T-helper 22 cell (primary cell): Measurements from ENCODE around the gene BCAS1.
"Not testable (repeated sequence)": the region's sequence is repeated elsewhere in the genome, so short reads cannot be mapped to it uniquely, and the experiment has no call there.

Source experiments
- DNase-seq: peaks from one replicate; pipeline ENCODE4 v3.0.0-alpha.2; 2020; ENCODE audit warnings: low read depth

BCAS1 gene

GRCh38 chr20:54017846-54018245, 52.5 kb downstream of the BCAS1 start:
- no peak for DNase-seq

GRCh38 chr20:54015496-54015895, 54.9 kb downstream of the BCAS1 start:
- no peak for DNase-seq

- no peak for DNase-seq
Observed at GRCh38 chr20:54014293-54014926, 56.0 kb downstream of the BCAS1 start.

GRCh38 chr20:54013471-54013870, 56.9 kb downstream of the BCAS1 start:
- no peak for DNase-seq

GRCh38 chr20:54011346-54011745, 59.0 kb downstream of the BCAS1 start:
- DNase-seq, result no peak

GRCh38 chr20:54006216-54006615, 64.2 kb downstream of the BCAS1 start:
- DNase-seq, result not testable (repeated sequence)

- no peak for DNase-seq
Observed at GRCh38 chr20:54005524-54005923, 64.9 kb downstream of the BCAS1 start.

GRCh38 chr20:54004445-54004844, 65.9 kb downstream of the BCAS1 start:
- no peak for DNase-seq

GRCh38 chr20:54002741-54003140, 67.7 kb downstream of the BCAS1 start:
- no peak for DNase-seq

GRCh38 chr20:54002056-54002575, 68.3 kb downstream of the BCAS1 start:
- DNase-seq, result no peak

- DNase-seq, result no peak
Observed at GRCh38 chr20:54000914-54001313, 69.5 kb downstream of the BCAS1 start.

GRCh38 chr20:54000262-54000661, 70.1 kb downstream of the BCAS1 start:
- DNase-seq, result no peak

- no peak for DNase-seq
Observed at GRCh38 chr20:53999077-53999476, 71.3 kb downstream of the BCAS1 start.

- no peak for DNase-seq
Observed at GRCh38 chr20:53996584-53997486, 73.6 kb downstream of the BCAS1 start.

- DNase-seq, result no peak
Observed at GRCh38 chr20:53995949-53996348, 74.4 kb downstream of the BCAS1 start.

GRCh38 chr20:53994088-53994487, 76.3 kb downstream of the BCAS1 start:
- no peak for DNase-seq

GRCh38 chr20:53993310-53993709, 77.1 kb downstream of the BCAS1 start:
- DNase-seq, result no peak

- DNase-seq, result no peak
Observed at GRCh38 chr20:53990768-53991450, 79.5 kb downstream of the BCAS1 start.

- no peak for DNase-seq
Observed at GRCh38 chr20:53990003-53990402, 80.4 kb downstream of the BCAS1 start.

- no peak for DNase-seq
Observed at GRCh38 chr20:53989401-53989800, 81.0 kb downstream of the BCAS1 start.

GRCh38 chr20:53986037-53986650, 84.2 kb downstream of the BCAS1 start:
- no peak for DNase-seq

- DNase-seq, result no peak
Observed at GRCh38 chr20:53985150-53985518, 85.3 kb downstream of the BCAS1 start.
